CD4-positive, alpha-beta T cell (primary cell): ENCODE measurements around the gene RNF222. TPM values are rescaled to one million over a fixed set of nuclear protein-coding genes. Genes with fewer than 3 reads are reported as not detected.

Source experiments
- ATAC-seq: fragments of 200-7000 bp; cut with Tn5 transposase; one replicate; pipeline ENCODE4 v1.10.0; 2022; ENCODE audit warnings: mild to moderate bottlenecking; ENCODE audit not compliant: poor library complexity
- CTCF ChIA-PET: fragments of 350-600 bp; sonication (Branson Sonifier 250); formaldehyde crosslinking; loops from one replicate; lab custom pipeline; 2021; ENCODE audit warnings: antibody characterized with exemption, inconsistent platforms; lab: Charles Lee
- POLR2A ChIA-PET: fragments of 350-600 bp; sonication (Branson Sonifier 250); formaldehyde crosslinking; loops from one replicate; lab custom pipeline; 2021; ENCODE audit warnings: antibody characterized with exemption, inconsistent platforms; lab: Charles Lee
- DNase-seq, 14 experiments: peaks; one replicate each; pipeline ENCODE4 v3.0.0-alpha.2; 2013 to 2020; ENCODE audit warnings: mixed read lengths in 2 of 14
- H3K27ac ChIP-seq, 2 donors: one replicate each; pipeline versions ENCODE4 v1.5.1 to v1.7.0; 2013; ENCODE audit warnings: low read length in 2 of 2, low read depth in 1 of 2, mild to moderate bottlenecking in 1 of 2
- H3K27me3 ChIP-seq, 2 experiments: 1 replicate in 1 of 2; 2 replicates in 1 of 2; pipeline versions ENCODE4 v1.6.1 to v1.7.0; 2013; ENCODE audit warnings: low read length in 2 of 2, control low read depth in 1 of 2, mild to moderate bottlenecking in 1 of 2, moderate library complexity in 1 of 2; ENCODE audit not compliant: insufficient read depth in 2 of 2, control insufficient read depth in 1 of 2
- H3K36me3 ChIP-seq: one replicate; pipeline ENCODE4 v1.6.1; 2013; ENCODE audit warnings: low read length, control low read depth; ENCODE audit not compliant: insufficient read depth
- H3K4me1 ChIP-seq: one replicate; pipeline ENCODE4 v1.6.1; 2013; ENCODE audit warnings: low read length, control low read depth; ENCODE audit not compliant: insufficient read depth
- H3K4me3 ChIP-seq: one replicate; pipeline ENCODE4 v1.5.1; 2013; ENCODE audit warnings: mild to moderate bottlenecking, low read length, moderate library complexity
- H3K9me3 ChIP-seq, 2 experiments: 1 replicate in 1 of 2; 2 replicates in 1 of 2; pipeline versions ENCODE4 v1.6.1 to v1.7.0; 2013; ENCODE audit warnings: low read length in 2 of 2, mild to moderate bottlenecking in 2 of 2, control low read depth in 1 of 2, moderate library complexity in 1 of 2; ENCODE audit not compliant: control insufficient read depth in 1 of 2, insufficient read depth in 1 of 2
- H3K27ac Mint-ChIP-seq: one replicate; pipeline ENCODE4 v1.8.0; 2020; ENCODE audit warnings: mixed read lengths
- H3K27me3 Mint-ChIP-seq: one replicate; pipeline ENCODE4 v1.8.0; 2021; ENCODE audit warnings: mixed read lengths
- H3K36me3 Mint-ChIP-seq: one replicate; pipeline ENCODE4 v1.8.0; 2021; ENCODE audit warnings: low read depth, mixed read lengths
- H3K4me1 Mint-ChIP-seq: one replicate; pipeline ENCODE4 v1.8.0; 2021; ENCODE audit warnings: low read depth, mixed read lengths
- H3K4me3 Mint-ChIP-seq: one replicate; pipeline ENCODE4 v1.8.0; 2020; ENCODE audit warnings: mild to moderate bottlenecking, mixed read lengths
- H3K9me3 Mint-ChIP-seq: one replicate; pipeline ENCODE4 v1.8.0; 2020; ENCODE audit warnings: mixed read lengths
- CTCF ChIP-seq: fragments of 200-600 bp; IDR thresholded peaks from one replicate; pipeline ENCODE4 v1.8.0; 2022; ENCODE audit warnings: antibody characterized with exemption, mild to moderate bottlenecking
- intact Hi-C, 2 experiments: fragments of 100-400 bp; cut with DNase I in 1 of 2; cut with micrococcal nuclease in 1 of 2; formaldehyde crosslinking; loops; one replicate each; pipeline versions ENCODE4 v1.15.1 to v1.9.0; 2023 to 2025; cut with DNase I, micrococcal nuclease
- total RNA-seq, 174 experiments: library from RNA in 2 of 174; stranded (reverse) in 2 of 174; gene quantifications; one replicate each; pipeline ENCODE4 v1.2.3 and lab custom pipeline; 2021 to 2026

Gene RNF222
- total RNA-seq, 2 experiments from 2014 or later = 1.2 TPM

- intact Hi-C loops = loop anchor here in 1 of 2 experiments (10.0 kb wide), 3 partner anchors 515 to 1425 kb away; partner anchors contain the start of genes CFAP52, RNASEK and STX8
- DNase-seq (no peak), ATAC-seq (no peak)
- no peak overlapping the region for H3K4me3 ChIP-seq
- POLR2A ChIA-PET = no interaction called here
- Mint-ChIP-seq H3K9me3 (no peaks in the 10 kb centered on the region), H3K36me3 (peaks cover 68% of the 10 kb centered on the region), H3K4me3 (peak overlapping the region; percentile 34), H3K27ac (peak overlapping the region; percentile 19), H3K27me3 (no peaks in the 10 kb centered on the region), H3K4me1 (peaks cover 83% of the 10 kb centered on the region)
- no peaks in the 10 kb centered on the region for H3K9me3 ChIP-seq
- H3K27me3 ChIP-seq = no peaks in the 10 kb centered on the region
- no peak overlapping the region for H3K27ac ChIP-seq
- no peak for TF ChIP-seq CTCF
- H3K4me1 ChIP-seq = peaks cover 40% of the 10 kb centered on the region
- CTCF ChIA-PET = no interaction called here
- peaks cover 24% of the 10 kb centered on the region for H3K36me3 ChIP-seq
Measured at GRCh38 chr17:8439681-8440080, 42.1 kb upstream of the RNF222 start.

- Histone ChIP-seq H3K27ac (no peak overlapping the region), H3K36me3 (peaks cover 14% of the 10 kb centered on the region), H3K4me3 (no peak overlapping the region), H3K27me3 (no peaks in the 10 kb centered on the region), H3K9me3 (no peaks in the 10 kb centered on the region), H3K4me1 (peaks cover 39% of the 10 kb centered on the region)
- intact Hi-C loops = loop anchor here in 1 of 2 experiments (10.0 kb wide), 3 partner anchors 516 to 1424 kb away; partner anchors contain the start of genes CFAP52, RNASEK and STX8
- peak overlapping the region; percentile 98 for H3K27ac Mint-ChIP-seq
- H3K4me3 Mint-ChIP-seq = no peak overlapping the region
- ChIA-PET POLR2A (interaction anchor here (0.9 kb wide), 2 partner anchors 55 to 581 kb away, joined by 3 read pairs; partner anchors contain the start of gene NAA38), CTCF (interaction anchor here (1.2 kb wide), 1 partner anchor 62 kb away, joined by 4 read pairs; the partner anchor contains the start of gene KRABD2)
- no peaks in the 10 kb centered on the region for H3K27me3 Mint-ChIP-seq
- ATAC-seq (no peak), DNase-seq (peak in 4 of 14 experiments; percentile 7 to 37 (median 15))
- H3K9me3 Mint-ChIP-seq = no peaks in the 10 kb centered on the region
- H3K36me3 Mint-ChIP-seq = peaks cover 56% of the 10 kb centered on the region
- peaks cover 70% of the 10 kb centered on the region for H3K4me1 Mint-ChIP-seq
- TF ChIP-seq CTCF = no peak
Measured at GRCh38 chr17:8438441-8438840, 40.8 kb upstream of the RNF222 start.

DNA sequence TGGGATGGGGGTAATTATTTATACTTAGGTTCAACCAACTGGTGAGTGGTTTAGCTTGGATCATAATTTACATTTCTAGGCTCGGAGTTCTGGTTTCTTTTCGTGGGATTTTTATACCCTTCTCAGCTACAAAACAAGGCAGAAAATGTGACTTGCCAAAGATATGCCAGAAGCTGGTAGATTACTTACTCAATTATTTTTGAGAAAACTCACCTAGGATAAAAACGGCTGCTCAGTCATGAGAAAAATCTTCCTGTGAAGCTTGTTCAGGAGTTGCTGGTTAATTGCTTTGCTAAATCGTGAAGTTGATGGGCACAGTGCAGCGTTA is 39.2 kb upstream of the RNF222 start:
- no peaks in the 10 kb centered on the region for H3K9me3 Mint-ChIP-seq
- peak overlapping the region; percentile 78 for H3K4me3 ChIP-seq
- H3K27ac Mint-ChIP-seq = peak overlapping the region; percentile 98
- peaks cover 45% of the 10 kb centered on the region for H3K36me3 Mint-ChIP-seq
- DNase-seq (peak in 1 of 14 experiments; percentile 7), ATAC-seq (no peak)
- H3K27ac ChIP-seq = peak overlapping the region; percentile 97 to 98
- peaks cover 57% of the 10 kb centered on the region for H3K4me1 Mint-ChIP-seq
- peaks cover 14% of the 10 kb centered on the region for H3K36me3 ChIP-seq
- no peaks in the 10 kb centered on the region for H3K9me3 ChIP-seq
- ChIA-PET POLR2A (interaction anchor here (0.6 to 2.5 kb wide), 12 partner anchors 9 to 1028 kb away, joined by 3 to 20 read pairs (median 3); partner anchors contain the start of genes BORCS6, KRABD2 and TP53), CTCF (interaction anchor here (0.8 to 1.9 kb wide), 4 partner anchors 27 to 499 kb away, joined by 3 to 6 read pairs (median 4); partner anchors contain the start of gene KRABD2)
- H3K4me1 ChIP-seq = peaks cover 29% of the 10 kb centered on the region
- peak overlapping the region; percentile 95 for H3K4me3 Mint-ChIP-seq
- no peaks in the 10 kb centered on the region for H3K27me3 ChIP-seq
- intact Hi-C loops = loop anchor here in 1 of 2 experiments (10.0 kb wide), 3 partner anchors 518 to 1422 kb away; partner anchors contain the start of genes CFAP52, RNASEK and STX8
- TF ChIP-seq CTCF = no peak
- no peaks in the 10 kb centered on the region for H3K27me3 Mint-ChIP-seq
